Brain microvascular endothelial cell (primary cell): Measurements from ENCODE around the gene VAV2.

Experiments used
- DNase-seq: peaks from one replicate; pipeline ENCODE4 v3.0.0-alpha.2; 2020
- H3K27ac ChIP-seq: fragments of 250-450 bp; sonication (Bioruptor Pico); 2 replicates; pipeline ENCODE4 v1.5.1; 2020; ENCODE audit warnings: mild to moderate bottlenecking, moderate library complexity
- H3K27me3 ChIP-seq: fragments of 250-450 bp; sonication (Bioruptor Pico); replicated peaks from 2 replicates; pipeline ENCODE4 v1.5.1; 2020; ENCODE audit warnings: mild to moderate bottlenecking
- H3K36me3 ChIP-seq: fragments of 250-450 bp; sonication (Bioruptor Pico); replicated peaks from 2 replicates; pipeline ENCODE4 v1.5.1; 2020; ENCODE audit warnings: mild to moderate bottlenecking
- H3K4me3 ChIP-seq: 2 replicates; pipeline ENCODE4 v1.5.1; 2011; ENCODE audit warnings: low read depth, mild to moderate bottlenecking, control low read depth, low read length, moderate library complexity
- CTCF ChIP-seq: IDR thresholded peaks from 2 replicates; pipeline ENCODE4 v1.5.1; 2011; ENCODE audit warnings: low read depth, mild to moderate bottlenecking, moderate library complexity, low read length, control low read depth, inconsistent platforms; ENCODE audit errors: missing control alignments
- in situ Hi-C: cut with HindIII; loops from 2 replicates; pipeline ENCODE4 v1.10.0; 2017; ENCODE audit warnings: low sequenced_read_pairs, low pct_ligation_motif_present

The VAV2 gene

DNA sequence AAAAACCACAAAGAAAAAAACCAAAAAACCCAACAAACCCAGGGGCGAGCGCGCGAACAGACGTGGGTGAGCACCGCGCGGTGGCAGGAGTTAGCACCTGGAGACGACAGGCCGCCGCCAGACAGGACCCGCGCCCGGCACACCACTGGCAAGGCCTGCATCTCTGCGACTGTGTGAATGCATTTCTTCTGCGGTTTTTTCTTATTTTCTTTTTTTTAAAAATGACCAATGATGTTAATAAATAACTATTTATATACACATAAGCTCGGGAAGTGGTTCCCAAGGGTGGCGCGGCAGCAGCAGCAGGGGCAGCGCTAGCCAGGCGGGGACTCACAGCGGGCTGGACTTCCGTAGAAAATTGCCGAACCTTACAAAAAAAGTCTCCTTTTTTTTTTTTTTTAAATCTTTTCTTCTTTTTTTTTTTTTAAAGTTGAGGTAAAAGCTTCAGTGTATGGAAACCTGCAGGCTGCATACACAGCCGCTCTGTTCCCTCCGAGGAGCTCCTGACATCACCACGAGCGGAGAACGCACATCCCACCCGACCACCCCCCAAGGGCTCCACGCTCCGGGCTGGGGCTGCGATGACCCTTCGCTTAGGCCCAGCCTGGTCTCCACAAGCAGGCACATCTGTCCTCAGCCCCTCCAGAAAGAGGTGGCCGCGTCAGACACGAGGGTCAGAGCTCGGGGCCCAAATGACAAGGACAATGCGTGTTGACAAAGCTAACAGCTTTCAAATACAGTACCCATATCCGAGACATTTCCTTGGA, 40.5 kb upstream of the VAV2 start:
- Histone ChIP-seq H3K4me3 (no peak overlapping the region), H3K36me3 (peaks cover 48% of the 10 kb centered on the region), H3K27ac (no peak overlapping the region), H3K27me3 (no peaks in the 10 kb centered on the region)
- no peak for DNase-seq
- in situ Hi-C loops, result no loop called here
- no peak for TF ChIP-seq CTCF

- DNase-seq, result no peak
- Histone ChIP-seq H3K27ac (no peak overlapping the region), H3K36me3 (peaks cover 50% of the 10 kb centered on the region), H3K27me3 (no peaks in the 10 kb centered on the region), H3K4me3 (no peak overlapping the region)
- in situ Hi-C loops, result no loop called here
- no peak for TF ChIP-seq CTCF
These were observed 39.7 kb upstream of the VAV2 start for GRCh38 chr9:134031783-134032182.

DNA sequence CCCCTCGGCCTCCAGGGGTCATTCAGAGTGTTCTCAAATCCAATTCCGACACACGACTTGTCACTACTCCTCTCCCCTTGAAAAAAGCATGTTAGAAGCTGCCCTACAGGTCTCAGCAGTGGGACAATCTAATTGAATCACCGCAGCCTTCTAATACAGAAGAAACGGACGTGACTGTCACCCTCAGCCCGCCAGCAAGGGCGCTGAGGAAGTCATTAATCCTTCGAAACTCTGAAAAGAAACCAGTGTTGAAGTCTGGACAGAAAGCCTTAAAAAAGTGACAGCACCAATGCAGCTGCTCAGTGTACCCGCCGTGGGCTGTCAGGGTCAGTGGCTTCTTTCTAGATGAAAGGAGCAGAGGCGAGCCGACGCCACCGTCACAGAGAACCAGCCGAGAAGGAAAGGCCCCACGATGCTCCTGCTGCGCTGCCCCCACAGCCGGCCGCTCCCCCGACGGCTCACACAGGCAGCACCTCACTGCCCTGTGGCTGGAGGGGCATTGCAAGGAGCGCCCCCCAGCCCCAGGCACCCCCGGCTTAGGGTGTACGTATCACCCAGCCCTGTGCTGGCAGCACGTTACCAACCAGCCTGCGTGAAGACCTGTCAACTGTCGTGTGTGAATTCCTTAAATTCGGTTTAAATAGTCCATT, 38.8 kb upstream of the VAV2 start:
- DNase-seq, result no peak
- in situ Hi-C loops, result no loop called here
- no peak for TF ChIP-seq CTCF
- Histone ChIP-seq H3K27ac (no peak overlapping the region), H3K36me3 (peaks cover 44% of the 10 kb centered on the region), H3K27me3 (no peaks in the 10 kb centered on the region), H3K4me3 (no peak overlapping the region)

GRCh38 chr9:134029248-134030226, 37.4 kb upstream of the VAV2 start:
- no peaks in the 10 kb centered on the region for H3K27me3 ChIP-seq
- H3K4me3 ChIP-seq, result no peak overlapping the region
- TF ChIP-seq CTCF, result no peak
- no peak for DNase-seq
- in situ Hi-C loops, result no loop called here
- H3K36me3 ChIP-seq, result peaks cover 33% of the 10 kb centered on the region
- no peak overlapping the region for H3K27ac ChIP-seq

DNA sequence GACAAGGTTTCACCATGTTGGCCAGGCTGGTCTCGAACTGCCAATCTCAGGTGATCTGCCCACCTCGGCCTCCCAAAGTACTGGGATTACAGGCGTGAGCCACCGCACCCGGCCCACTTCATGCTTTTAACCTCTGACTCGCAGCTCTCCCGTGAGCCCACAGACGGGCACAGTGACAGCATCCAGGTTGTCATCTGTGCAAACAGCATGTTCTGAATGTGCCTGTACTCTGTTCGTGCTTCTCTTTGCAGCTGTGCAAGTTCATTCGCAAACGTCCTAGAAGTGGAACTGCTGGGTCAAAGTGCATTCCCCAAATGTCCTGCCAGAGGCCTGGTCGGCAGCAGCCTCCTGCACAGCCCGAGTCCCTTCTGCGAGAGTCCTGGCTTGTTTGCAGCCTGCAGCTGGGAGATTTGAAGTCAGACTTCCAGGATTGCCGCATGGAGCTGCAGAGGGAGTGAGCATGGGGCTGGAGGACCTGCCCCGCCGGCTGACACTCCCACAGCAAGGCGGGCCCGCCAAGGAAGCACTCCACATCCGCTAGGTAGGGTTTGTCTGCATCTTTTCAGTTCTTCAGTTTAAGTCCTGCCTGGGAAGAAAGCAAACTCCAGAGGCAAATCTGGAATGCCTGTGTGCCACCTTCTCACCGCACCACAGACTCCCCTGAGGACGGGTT, 36.6 kb upstream of the VAV2 start:
- Histone ChIP-seq H3K36me3 (peaks cover 27% of the 10 kb centered on the region), H3K27ac (no peak overlapping the region), H3K4me3 (no peak overlapping the region), H3K27me3 (no peaks in the 10 kb centered on the region)
- in situ Hi-C loops, result no loop called here
- TF ChIP-seq CTCF, result no peak
- no peak for DNase-seq
